ENCODE measurements around the gene SMCP.

- TF ChIP-seq POLR2AphosphoS5 (IDR thresholded peaks at IDR 0.05) (no peak), CTCF (IDR thresholded peaks at IDR 0.05) (no peak), POLR2A (IDR thresholded peaks at IDR 0.05; ENCODE audit: low read depth) (no peak)
Measured at GRCh38 chr1:152879559-152880198, 1.6 kb downstream of the SMCP start.

All from esophagus muscularis mucosa (tissue), 3 donors.